ENCODE results near the gene PIGU. TPM values are rescaled to one million over a fixed set of nuclear protein-coding genes. Genes with fewer than 3 reads are reported as not detected.

The PIGU gene
- total and polyA plus RNA-seq, 2 donors (not counting 3 experiments of a cell fraction or from before 2014, with no cell fraction given), result 20.3 to 81.8 TPM

- no peaks in the 10 kb centered on the region for H3K9me1 ChIP-seq (replicated peaks; ENCODE audit: control insufficient read depth, extremely low read depth, insufficient read depth, low read length)
- no peaks in the 10 kb centered on the region for H3K27me3 ChIP-seq (ENCODE audit: control insufficient read depth in 2 of 2, insufficient read depth in 2 of 2, low read length in 2 of 2)
- H3K27ac ChIP-seq (ENCODE audit: insufficient read depth, low read depth, low read length), result no peak overlapping the region
- peaks cover 0 to 2% of the 10 kb centered on the region in 2 experiments for H3K36me3 ChIP-seq (ENCODE audit: control insufficient read depth in 2 of 2, extremely low read depth in 1 of 2, insufficient read depth in 2 of 2, low read length in 2 of 2)
- no peak overlapping the region for H3K9ac ChIP-seq (replicated peaks; ENCODE audit: extremely low read depth, insufficient read depth, low read length)
- no peaks in the 10 kb centered on the region for H3K79me2 ChIP-seq (ENCODE audit: control insufficient read depth, insufficient read depth, low read length)
- dilution Hi-C loops (cut with MboI; ENCODE audit: extremely low pct_ligation_motif_present, low sequenced_read_pairs) (no loop called here), intact Hi-C loops (cut with micrococcal nuclease) (no loop called here)
- no TSS peak for BruUV-seq (replicated peaks)
- FAIRE-seq (no peak), DNase-seq (ENCODE audit: low read depth, low spot score) (no peak)
- POLR2A ChIA-PET, result no interaction called here
- H3K4me3 ChIP-seq (replicated peaks in 1 of 3; ENCODE audit: insufficient read depth in 1 of 3, low read depth in 1 of 3, low read length in 3 of 3), result no peak overlapping the region
- H3K9me3 ChIP-seq (replicated peaks; ENCODE audit: control insufficient read depth, insufficient read depth, low read length), result no peaks in the 10 kb centered on the region
- no peak overlapping the region for H3K4me2 ChIP-seq (ENCODE audit: insufficient read depth, low read length)
- no peaks in the 10 kb centered on the region for H4K20me1 ChIP-seq (replicated peaks; ENCODE audit: control insufficient read depth, extremely low read depth, insufficient read depth, low read length)
- no peaks in the 10 kb centered on the region for H3K4me1 ChIP-seq (ENCODE audit: control insufficient read depth, extremely low read depth, insufficient read depth, low read length)
- CTCF ChIA-PET, result interaction anchor here (1.0 kb wide), 2 partner anchors 10 to 30 kb away, joined by 3 read pairs; no protein-coding TSS in a partner anchor
- H2AFZ ChIP-seq (ENCODE audit: low read depth, low read length), result no peak overlapping the region
- no peak for TF ChIP-seq POLR2AphosphoS5 (IDR thresholded peaks at IDR 0.05; ENCODE audit: insufficient read depth, low read depth, low read length)
- no peak for TF ChIP-seq CTCF (IDR thresholded peaks at IDR 0.05; ENCODE audit: extremely low read depth in 1 of 2, insufficient read depth in 1 of 2, low read depth in 1 of 2, low read length in 2 of 2)
- TF ChIP-seq POLR2A (IDR thresholded peaks at IDR 0.05; ENCODE audit: low read depth, low read length), result no peak
- TF ChIP-seq FOS (IDR thresholded peaks at IDR 0.05; ENCODE audit: borderline replicate concordance, insufficient read depth, low read length), result no peak
- no peak for TF ChIP-seq MAX (IDR thresholded peaks at IDR 0.05; ENCODE audit: insufficient read depth, insufficient read length)
- TF ChIP-seq JUN (IDR thresholded peaks at IDR 0.05; ENCODE audit: borderline replicate concordance, insufficient read depth, insufficient read length, low read depth), result no peak
- no peak for TF ChIP-seq MYC (IDR thresholded peaks at IDR 0.05; ENCODE audit: low read depth, low read length)
- no peak for TF ChIP-seq GATA2 (IDR thresholded peaks at IDR 0.05; ENCODE audit: insufficient read depth, insufficient read length, low read depth, low read length)
- TF ChIP-seq EZH2 (IDR thresholded peaks at IDR 0.05; ENCODE audit: borderline replicate concordance, low read depth, low read length, severe bottlenecking), result no peak
Observed at GRCh38 chr20:34629904-34630303, 47.0 kb downstream of the PIGU start.

All from endothelial cell of umbilical vein (primary cell).